NCI-H524 treated with DMSO at 0.1 percent for 48 hours (cell line): ENCODE data around the gene CCDC146.
"Not testable (repeated sequence)": the region's sequence is repeated elsewhere in the genome, so short reads cannot be mapped to it uniquely, and the experiment has no call there.

Experiments
- DNase-seq: peaks from one replicate; lab custom pipeline; 2025; lab: John Stamatoyannopoulos, UW

Gene CCDC146

DNA sequence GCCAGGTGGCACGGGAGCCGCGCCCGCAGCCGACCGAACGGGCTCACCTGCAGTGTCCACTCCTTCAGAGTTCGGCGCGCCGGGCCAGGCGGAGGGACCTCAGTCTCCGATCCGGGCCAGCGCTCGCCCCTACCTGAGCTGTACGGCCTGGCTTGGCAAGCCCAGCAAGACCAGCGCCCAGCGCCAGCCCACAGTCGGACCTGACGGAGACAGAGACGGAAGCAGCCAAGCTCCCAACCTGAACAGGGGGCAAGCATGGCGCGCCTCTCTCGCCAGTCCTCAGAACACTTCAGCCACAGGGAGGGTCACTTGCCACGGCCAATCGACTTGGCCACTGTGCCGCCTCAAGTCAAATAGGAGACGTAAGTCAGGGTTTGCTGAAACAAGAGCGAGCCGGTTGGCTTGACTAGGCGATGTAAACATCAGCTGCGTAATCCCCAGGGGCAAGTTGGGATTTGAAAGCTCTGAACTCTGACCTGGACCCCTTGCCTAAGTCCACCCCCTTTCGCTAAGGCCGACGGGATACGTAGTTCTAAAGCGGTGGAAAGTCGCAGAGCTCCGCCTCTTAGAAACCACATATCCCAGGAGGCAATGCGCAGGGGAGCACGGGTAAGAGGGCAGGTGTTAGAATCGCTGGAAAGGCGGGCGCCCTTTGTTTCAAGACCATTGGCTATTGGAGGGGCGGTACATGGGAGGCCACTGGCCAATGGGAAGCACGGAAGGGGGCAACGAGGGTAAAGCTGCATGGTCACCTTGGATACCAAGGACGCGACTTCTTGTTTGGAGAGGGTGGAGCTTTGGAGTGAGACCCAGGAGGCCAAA, at the start of gene CCDC146:
TSS of gene CCDC146 (plus strand) at position 756 of the 822 bp plus-strand sequence. CDS start 45,054 bp downstream, outside the sequence.
- peak; percentile 97 for DNase-seq

DNA sequence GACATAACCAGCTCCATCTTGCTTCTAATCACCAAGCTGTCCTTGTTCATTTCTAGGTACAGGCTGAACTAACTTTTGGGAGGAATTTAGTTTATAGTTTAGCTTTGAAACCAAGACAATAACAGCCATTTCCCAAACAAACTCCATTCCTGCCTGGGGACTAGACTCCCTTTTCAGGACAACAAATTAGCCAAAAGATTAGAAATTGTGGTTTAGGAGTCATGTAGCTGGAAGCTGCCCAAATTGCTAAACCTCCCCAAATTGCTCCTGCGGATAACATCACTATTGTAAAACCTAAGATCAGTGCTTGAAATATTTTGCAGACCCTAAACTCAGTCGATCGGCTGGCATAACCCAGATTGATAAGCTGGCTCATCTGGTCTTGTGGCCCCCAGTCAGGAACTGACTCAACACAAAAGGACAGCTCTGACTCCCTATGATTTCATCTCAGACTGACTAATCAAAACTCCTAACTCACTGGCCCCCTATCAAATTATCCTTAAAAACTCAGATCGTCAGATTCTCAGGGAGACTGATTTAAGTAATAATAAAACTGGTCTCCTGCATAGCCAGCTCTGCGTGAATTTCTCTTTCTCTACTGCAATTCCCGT, 47.5 kb upstream of the CCDC146 start:
- not testable (repeated sequence) for DNase-seq

- DNase-seq = not testable (repeated sequence)
These were observed 45.4 kb upstream of the CCDC146 start for GRCh38 chr7:77077060-77077459.

DNA sequence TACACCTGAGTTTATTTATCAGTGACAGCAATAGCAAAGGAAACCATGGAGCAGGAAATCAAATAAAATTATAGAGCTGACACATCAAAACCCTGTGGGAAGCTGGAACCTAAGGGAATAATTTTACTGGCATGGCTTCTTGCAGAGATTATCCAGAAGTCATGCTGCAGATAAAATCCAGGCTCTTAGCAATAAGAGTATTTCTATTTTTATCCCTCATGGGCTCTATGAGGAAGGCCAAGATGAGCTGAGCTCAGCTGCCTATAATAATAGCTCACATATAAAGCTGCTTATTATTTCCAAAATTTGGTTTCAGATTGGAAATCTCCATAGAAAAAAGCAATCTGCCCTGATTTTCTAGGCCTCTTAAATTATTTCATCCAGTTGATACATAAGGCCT, 43.3 kb upstream of the CCDC146 start:
- not testable (repeated sequence) for DNase-seq

DNA sequence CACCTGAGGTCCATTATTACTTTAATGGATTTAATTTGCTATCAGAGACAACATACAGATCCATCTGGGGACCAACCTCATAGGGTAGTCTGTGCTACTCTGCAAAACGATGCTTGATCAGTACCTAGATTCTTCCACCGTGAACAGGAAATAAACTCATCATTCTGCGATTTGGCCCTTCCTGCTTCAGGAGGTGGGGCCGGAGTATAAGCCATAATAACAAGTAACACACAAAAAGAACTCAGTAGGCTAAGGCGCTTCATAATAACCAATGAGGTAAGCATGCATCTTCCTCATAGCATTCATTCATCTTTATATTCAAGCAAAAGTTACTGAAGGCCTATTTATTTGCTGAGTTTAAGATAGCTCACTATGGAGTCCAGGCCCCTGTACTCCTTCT, 42.8 kb upstream of the CCDC146 start:
- not testable (repeated sequence) for DNase-seq

DNA sequence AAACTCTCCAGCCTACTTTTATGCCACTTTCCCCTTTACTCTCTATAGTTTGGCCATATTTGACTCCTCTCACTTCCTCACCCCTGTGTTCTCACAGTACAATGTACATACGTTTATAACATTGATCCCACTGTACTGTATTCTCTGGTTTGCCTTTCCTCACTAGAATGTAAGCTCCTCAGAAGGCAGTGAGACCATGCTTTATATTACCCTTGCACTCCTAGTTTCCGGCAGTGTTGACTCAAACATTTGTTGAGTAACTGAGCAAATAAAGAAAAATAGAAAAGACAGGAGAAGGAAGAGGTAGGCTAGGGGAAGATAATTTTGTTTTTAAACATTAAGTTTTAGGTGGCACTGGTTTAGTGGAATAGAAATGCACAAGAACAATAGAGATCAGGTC, 42.2 kb upstream of the CCDC146 start:
- not testable (repeated sequence) for DNase-seq

DNA sequence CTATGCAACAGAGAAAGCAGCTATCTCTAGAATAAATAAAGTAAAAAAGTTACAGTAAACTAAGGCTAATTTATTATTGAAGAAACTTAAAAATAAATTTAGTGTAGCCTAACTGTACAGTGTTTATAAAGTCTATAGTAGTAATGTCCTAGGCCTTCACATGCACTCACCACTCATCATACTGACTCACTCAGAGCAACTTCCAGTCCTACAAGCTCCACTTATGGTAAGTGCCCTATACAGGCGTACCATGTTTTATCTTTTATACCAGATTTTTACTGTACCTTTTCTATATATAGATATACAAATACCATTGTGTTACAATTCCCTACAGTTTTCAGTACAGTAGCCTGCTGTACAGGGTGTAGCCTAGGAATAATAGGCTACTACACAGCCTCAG, 40.2 kb upstream of the CCDC146 start:
- not testable (repeated sequence) for DNase-seq

GRCh38 chr7:77092301-77092700, 30.1 kb upstream of the CCDC146 start:
- DNase-seq = not testable (repeated sequence)

GRCh38 chr7:77100501-77100900, 21.9 kb upstream of the CCDC146 start:
- DNase-seq = not testable (repeated sequence)

DNA sequence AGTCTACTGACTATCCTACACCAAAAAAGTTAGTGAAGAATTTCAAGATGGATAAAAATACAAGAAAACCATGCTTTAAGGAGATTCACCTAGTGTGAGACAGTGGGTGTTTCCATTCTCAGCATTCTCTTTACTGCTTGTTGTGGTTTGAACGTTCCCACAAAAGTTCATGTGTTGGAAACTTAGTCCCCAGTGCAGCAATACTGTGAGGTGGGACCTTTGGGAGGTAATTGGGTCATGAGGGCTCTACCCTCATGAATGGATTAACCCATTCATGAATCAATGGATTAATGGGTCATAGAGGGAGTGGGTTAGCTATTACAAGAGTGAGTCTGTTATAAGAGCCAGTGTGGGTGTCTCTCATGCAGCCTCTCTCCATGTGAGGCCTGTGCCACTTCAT, 21.2 kb upstream of the CCDC146 start:
- DNase-seq = not testable (repeated sequence)

GRCh38 chr7:77102671-77103070, 19.7 kb upstream of the CCDC146 start:
- not testable (repeated sequence) for DNase-seq

GRCh38 chr7:77105904-77106303, 16.5 kb upstream of the CCDC146 start:
- DNase-seq = not testable (repeated sequence)

GRCh38 chr7:77107659-77108058, 14.8 kb upstream of the CCDC146 start:
- DNase-seq = not testable (repeated sequence)

DNA sequence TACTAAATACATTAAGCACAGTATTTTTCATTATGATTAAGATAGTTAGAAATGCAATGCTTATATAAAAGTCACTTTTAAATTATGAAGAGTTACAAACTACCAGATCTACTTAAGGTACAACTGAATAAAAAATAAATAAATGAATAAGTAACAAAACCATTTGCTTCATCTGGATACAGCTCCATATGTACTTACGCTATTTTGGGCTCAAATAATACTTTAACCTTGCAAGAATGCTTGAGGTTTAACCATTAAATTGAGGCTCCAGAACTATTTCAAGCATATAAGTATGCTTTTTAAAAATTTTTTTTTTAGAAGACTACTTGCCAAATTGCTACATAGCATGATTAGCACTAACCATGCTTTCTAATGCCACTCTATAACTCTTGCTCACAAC, 14.1 kb upstream of the CCDC146 start:
- DNase-seq = not testable (repeated sequence)

DNA sequence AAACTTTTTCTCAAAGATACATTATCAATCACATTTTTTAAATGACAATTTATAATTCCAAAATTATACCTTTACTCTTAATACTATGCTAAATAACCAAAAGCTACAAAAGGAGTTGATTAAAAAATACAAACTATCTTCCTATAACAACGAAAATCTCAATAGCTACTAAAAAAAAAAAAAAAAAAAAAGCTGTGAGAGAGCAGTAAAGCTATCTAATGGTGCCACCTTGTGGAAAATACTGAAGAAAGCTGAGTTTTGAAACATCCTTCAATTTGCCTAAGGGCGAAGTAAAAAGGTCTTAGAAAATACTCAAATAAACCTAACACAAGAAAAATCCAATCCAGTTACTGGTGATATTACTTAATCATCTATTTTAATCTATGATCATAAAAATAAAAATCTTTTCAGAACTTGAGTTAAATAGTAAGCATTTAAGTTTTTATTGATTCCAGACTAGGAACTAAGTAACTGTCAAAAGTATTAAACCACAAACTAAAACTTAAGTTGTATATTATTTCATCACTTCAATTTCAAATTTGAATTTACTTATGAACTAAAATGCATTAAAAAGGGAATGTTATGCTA, 9.6 kb upstream of the CCDC146 start:
- DNase-seq = not testable (repeated sequence)

GRCh38 chr7:77125486-77125885, 3.1 kb downstream of the CCDC146 start:
- DNase-seq = not testable (repeated sequence)

DNA sequence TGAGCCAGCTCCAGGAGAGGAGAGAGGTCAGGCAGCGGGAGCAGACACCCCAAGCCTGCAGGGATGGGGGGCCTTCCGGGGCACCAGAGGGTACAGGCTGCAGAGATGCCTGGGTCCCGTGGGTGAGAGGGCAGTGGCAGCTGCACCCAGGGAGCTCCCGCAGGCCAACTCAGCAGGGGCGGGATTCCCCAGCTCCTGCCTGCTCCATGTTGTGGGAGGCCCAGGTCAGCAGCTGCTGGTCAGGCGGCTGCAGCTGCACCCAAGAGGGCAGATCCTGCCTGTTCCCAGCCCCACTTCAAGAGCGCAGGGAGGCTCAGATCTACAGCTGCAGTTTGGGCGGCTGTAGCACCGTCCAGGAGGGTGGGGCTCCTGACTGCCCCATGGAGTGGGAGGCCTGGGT, 4.6 kb downstream of the CCDC146 start:
- DNase-seq = not testable (repeated sequence)

- not testable (repeated sequence) for DNase-seq
These were observed 6.4 kb downstream of the CCDC146 start for GRCh38 chr7:77128582-77129410.

DNA sequence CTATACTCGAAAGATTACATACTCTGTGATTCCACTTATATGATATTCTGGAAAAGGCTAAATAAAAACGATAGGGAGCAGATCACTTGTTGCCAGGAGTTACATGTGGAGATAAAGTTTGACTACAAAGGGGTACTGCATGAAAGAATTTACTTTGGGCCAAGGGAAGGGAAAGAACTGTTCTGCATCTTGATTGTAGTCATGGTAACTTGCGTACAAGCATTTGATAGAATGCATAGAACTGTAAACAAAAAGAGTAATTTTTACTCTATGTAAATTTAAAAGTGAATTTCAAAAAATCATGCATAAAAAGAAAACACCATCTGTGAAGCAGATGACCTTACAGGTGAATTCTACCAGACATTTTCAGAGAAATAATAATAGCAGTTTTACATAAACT, 9.4 kb downstream of the CCDC146 start:
- DNase-seq = not testable (repeated sequence)

GRCh38 chr7:77138668-77139067, 16.3 kb downstream of the CCDC146 start:
- not testable (repeated sequence) for DNase-seq

DNA sequence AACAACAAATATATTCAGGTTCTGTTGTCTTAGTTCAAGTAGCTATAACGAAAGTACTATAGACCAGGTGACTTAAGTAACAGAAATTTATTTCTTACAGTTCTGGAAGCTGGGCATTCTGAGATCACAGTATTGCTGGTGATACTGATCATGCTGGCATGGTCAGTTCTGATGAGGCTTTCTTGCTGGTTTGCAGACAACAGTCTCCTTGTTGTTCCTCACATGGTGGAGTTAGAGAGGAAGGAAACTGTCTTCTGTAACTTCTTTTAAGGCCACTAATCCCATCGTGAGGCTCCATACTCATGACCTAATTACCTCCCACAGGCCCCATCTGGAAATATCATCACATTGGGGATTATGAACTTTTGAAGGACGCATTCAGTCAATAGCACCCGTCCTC, 17.9 kb downstream of the CCDC146 start:
- not testable (repeated sequence) for DNase-seq

DNA sequence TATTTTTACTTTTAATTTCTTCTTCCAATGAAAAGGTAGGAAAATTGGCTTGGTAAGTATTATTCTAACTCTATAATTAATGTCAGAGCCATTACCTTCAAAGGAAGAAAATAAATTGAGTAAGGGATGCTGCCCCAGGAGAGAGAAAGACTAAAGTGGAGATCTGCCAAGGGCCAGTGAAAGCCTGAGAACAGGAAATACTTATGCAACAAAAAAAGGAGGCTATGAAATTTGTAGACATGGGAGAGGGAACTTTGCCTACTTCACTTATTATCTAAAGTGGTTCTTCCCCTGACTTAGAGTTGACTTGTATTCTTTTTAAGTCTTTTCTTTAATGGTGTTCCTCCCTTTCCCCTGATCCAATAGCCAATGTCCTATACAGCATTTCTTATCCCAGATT, 29.8 kb downstream of the CCDC146 start:
- not testable (repeated sequence) for DNase-seq
